COLO829 (cell line): Measurements from ENCODE around the gene PSMF1.

ENCODE experiments used
- DNase-seq: peaks from one replicate; pipeline ENCODE4 v3.0.0; 2012; ENCODE audit warnings: low spot score

The PSMF1 gene

GRCh38 chr20:1164871-1165270 is 46.5 kb downstream of the PSMF1 start:
- DNase-seq: no peak

- DNase-seq: no peak
Observed at GRCh38 chr20:1165521-1165920, 47.1 kb downstream of the PSMF1 start.

- DNase-seq: no peak
Observed at GRCh38 chr20:1165941-1166340, 47.5 kb downstream of the PSMF1 start.

- DNase-seq: no peak
Observed at GRCh38 chr20:1166948-1167720, 48.7 kb downstream of the PSMF1 start.

GRCh38 chr20:1169224-1169623 is 50.8 kb downstream of the PSMF1 start:
- no peak for DNase-seq

- DNase-seq: peak; percentile 40
Observed at GRCh38 chr20:1171461-1172093, 53.2 kb downstream of the PSMF1 start.

GRCh38 chr20:1173698-1174097 is 55.3 kb downstream of the PSMF1 start:
- no peak for DNase-seq

GRCh38 chr20:1174787-1175186 is 56.4 kb downstream of the PSMF1 start:
- no peak for DNase-seq

- DNase-seq: no peak
Observed at GRCh38 chr20:1177680-1178079, 59.3 kb downstream of the PSMF1 start.

- no peak for DNase-seq
Observed at GRCh38 chr20:1178103-1178502, 59.7 kb downstream of the PSMF1 start.

GRCh38 chr20:1178623-1179022 is 60.2 kb downstream of the PSMF1 start:
- no peak for DNase-seq

- DNase-seq: no peak
Observed at GRCh38 chr20:1180949-1181348, 62.5 kb downstream of the PSMF1 start.

- no peak for DNase-seq
Observed at GRCh38 chr20:1182106-1182505, 63.7 kb downstream of the PSMF1 start.

GRCh38 chr20:1183153-1183552 is 64.8 kb downstream of the PSMF1 start:
- no peak for DNase-seq

- DNase-seq: no peak
Observed at GRCh38 chr20:1184260-1184637, 65.8 kb downstream of the PSMF1 start.

GRCh38 chr20:1184638-1185315 is 66.4 kb downstream of the PSMF1 start, which contains the start of gene TMEM74B:
Gene TMEM74B, minus strand, starts transcription at chr20:1184981. Its CDS starts 1,180 bp downstream, at chr20:1183801.
- no peak for DNase-seq

- no peak for DNase-seq
Observed at GRCh38 chr20:1185316-1185741, 66.9 kb downstream of the PSMF1 start.

- DNase-seq: peak; percentile 62
Observed at GRCh38 chr20:1185790-1186334, 67.5 kb downstream of the PSMF1 start.

GRCh38 chr20:1186367-1186991 is 68.1 kb downstream of the PSMF1 start:
- no peak for DNase-seq

- DNase-seq: no peak
Observed at GRCh38 chr20:1187605-1188171, 69.3 kb downstream of the PSMF1 start.

GRCh38 chr20:1188347-1188746 is 69.9 kb downstream of the PSMF1 start:
- no peak for DNase-seq

GRCh38 chr20:1189827-1190226 is 71.4 kb downstream of the PSMF1 start:
- no peak for DNase-seq
